PC-9 (cell line): ENCODE results near the gene PCSK5. TPM values are rescaled to one million over a fixed set of nuclear protein-coding genes. Genes with fewer than 3 reads are reported as not detected.

Experiments
- BruUV-seq: library from RNA; stranded (reverse); fragments of 400-500 nt; replicated peaks from 2 replicates; lab custom pipeline; 2021; lab: Mats Ljungman, UMichigan
- CTCF ChIA-PET: fragments of 300-600 bp; sonication (Branson Sonifier 250); formaldehyde crosslinking; loops from one replicate; lab custom pipeline; 2022; ENCODE audit warnings: antibody characterized with exemption; lab: Charles Lee
- POLR2A ChIA-PET: fragments of 300-600 bp; sonication (Branson Sonifier 250); formaldehyde crosslinking; loops from one replicate; lab custom pipeline; 2022; ENCODE audit warnings: antibody characterized with exemption; ENCODE audit not compliant: unreplicated experiment; lab: Charles Lee
- DNase-seq, 2 experiments: peaks; one replicate each; pipeline versions ENCODE4 v3.0.0 to v3.0.0-alpha.2; 2015 to 2022; ENCODE audit warnings: mixed read lengths in 1 of 2
- H2AFZ ChIP-seq: fragments of 200-600 bp; sonication (generic); 2 replicates; pipeline ENCODE4 v1.8.1; 2017; ENCODE audit warnings: antibody characterized with exemption
- H3F3A ChIP-seq: fragments of 200-600 bp; sonication (generic); 2 replicates; pipeline ENCODE4 v1.8.1; 2017; ENCODE audit warnings: antibody characterized with exemption, mild to moderate bottlenecking, low read depth; ENCODE audit not compliant: insufficient read depth
- H3K27ac ChIP-seq: fragments of 200-600 bp; sonication (generic); 2 replicates; pipeline ENCODE4 v1.6.1; 2016; ENCODE audit warnings: mixed run types
- H3K27me3 ChIP-seq: fragments of 200-600 bp; sonication (generic); 2 replicates; pipeline ENCODE4 v1.6.1; 2016; ENCODE audit warnings: low read depth, mixed run types; ENCODE audit not compliant: insufficient read depth
- H3K36me3 ChIP-seq: fragments of 200-600 bp; sonication (generic); 2 replicates; pipeline ENCODE4 v1.6.1; 2016; ENCODE audit warnings: low read depth, mixed run types
- H3K4me1 ChIP-seq: fragments of 200-600 bp; sonication (generic); replicated peaks from 2 replicates; pipeline ENCODE4 v1.6.1; 2016; ENCODE audit warnings: mixed run types; ENCODE audit not compliant: insufficient read depth
- H3K4me2 ChIP-seq: fragments of 200-600 bp; sonication (generic); 2 replicates; pipeline ENCODE4 v1.6.1; 2017; ENCODE audit warnings: mixed run types
- H3K4me3 ChIP-seq: fragments of 200-600 bp; sonication (generic); 2 replicates; pipeline ENCODE4 v1.6.1; 2016; ENCODE audit warnings: mixed run types
- H3K79me2 ChIP-seq: fragments of 200-600 bp; sonication (generic); 2 replicates; pipeline ENCODE4 v1.6.1; 2017; ENCODE audit warnings: low read depth, mixed run types
- H3K9me2 ChIP-seq: fragments of 200-600 bp; sonication (generic); 2 replicates; pipeline ENCODE4 v1.8.1; 2017; ENCODE audit warnings: mild to moderate bottlenecking; ENCODE audit not compliant: insufficient read depth
- H3K9me3 ChIP-seq: fragments of 200-600 bp; sonication (generic); 2 replicates; pipeline ENCODE4 v1.8.1; 2016; ENCODE audit warnings: low read depth; ENCODE audit not compliant: insufficient read depth
- H4K20me1 ChIP-seq: fragments of 200-600 bp; sonication (generic); 2 replicates; pipeline ENCODE4 v1.8.1; 2017; ENCODE audit not compliant: insufficient read depth
- EZH2 ChIP-seq: fragments of 200-600 bp; sonication (generic); IDR thresholded peaks from 2 replicates; pipeline ENCODE4 v1.8.0; 2017; ENCODE audit warnings: antibody characterized with exemption, low read depth
- intact Hi-C: fragments of 100-400 bp; cut with micrococcal nuclease; formaldehyde crosslinking; loops from one replicate; pipeline ENCODE4 v1.10.0; 2022; ENCODE audit not compliant: unreplicated experiment
- total RNA-seq: library from RNA; stranded (reverse); gene quantifications from 2 replicates; pipeline ENCODE4 v1.2.3, GENCODE V29; 2021
- TF ChIP-seq, protein P1 (sequence below): fragments of 200-600 bp; sonication (generic); conservative IDR thresholded peaks from 2 replicates; pipeline ENCODE4 v1.6.1; 2017; ENCODE audit warnings: mixed run types, antibody characterized with exemption, mild to moderate bottlenecking, moderate library complexity

The PCSK5 gene
- total RNA-seq, 1 experiment from 2014 or later, result 8.2 TPM

DNA sequence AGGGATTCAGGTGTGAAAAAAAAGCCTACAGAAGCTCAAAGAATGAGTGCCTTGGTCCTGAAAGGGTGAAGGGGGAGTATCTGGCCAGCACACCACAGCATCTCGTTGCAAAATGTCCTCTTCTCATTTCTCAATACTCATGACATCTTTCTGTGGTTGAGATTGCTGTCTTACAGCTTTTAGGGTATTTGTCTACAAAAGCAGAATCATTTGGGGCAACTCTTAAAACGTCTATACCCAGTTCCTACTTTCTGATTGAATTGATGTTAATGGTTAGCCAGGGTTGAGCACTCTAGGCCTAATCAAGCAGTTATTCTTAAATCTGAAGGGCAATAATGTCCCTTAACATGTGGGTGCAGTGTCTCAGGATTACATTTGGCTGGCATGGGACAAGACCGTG, 21.2 kb upstream of the PCSK5 start:
- Histone ChIP-seq H3K79me2 (no peaks in the 10 kb centered on the region), H3K9me2 (no peaks in the 10 kb centered on the region), H3K4me3 (no peak overlapping the region), H3F3A (no peaks in the 10 kb centered on the region), H4K20me1 (no peaks in the 10 kb centered on the region), H3K4me1 (no peaks in the 10 kb centered on the region), H3K4me2 (no peak overlapping the region), H3K36me3 (no peaks in the 10 kb centered on the region), H3K27ac (no peak overlapping the region), H2AFZ (no peak overlapping the region), H3K9me3 (no peaks in the 10 kb centered on the region), H3K27me3 (no peaks in the 10 kb centered on the region)
- no peak for TF ChIP-seq EZH2
- TF ChIP-seq, protein P1, sequence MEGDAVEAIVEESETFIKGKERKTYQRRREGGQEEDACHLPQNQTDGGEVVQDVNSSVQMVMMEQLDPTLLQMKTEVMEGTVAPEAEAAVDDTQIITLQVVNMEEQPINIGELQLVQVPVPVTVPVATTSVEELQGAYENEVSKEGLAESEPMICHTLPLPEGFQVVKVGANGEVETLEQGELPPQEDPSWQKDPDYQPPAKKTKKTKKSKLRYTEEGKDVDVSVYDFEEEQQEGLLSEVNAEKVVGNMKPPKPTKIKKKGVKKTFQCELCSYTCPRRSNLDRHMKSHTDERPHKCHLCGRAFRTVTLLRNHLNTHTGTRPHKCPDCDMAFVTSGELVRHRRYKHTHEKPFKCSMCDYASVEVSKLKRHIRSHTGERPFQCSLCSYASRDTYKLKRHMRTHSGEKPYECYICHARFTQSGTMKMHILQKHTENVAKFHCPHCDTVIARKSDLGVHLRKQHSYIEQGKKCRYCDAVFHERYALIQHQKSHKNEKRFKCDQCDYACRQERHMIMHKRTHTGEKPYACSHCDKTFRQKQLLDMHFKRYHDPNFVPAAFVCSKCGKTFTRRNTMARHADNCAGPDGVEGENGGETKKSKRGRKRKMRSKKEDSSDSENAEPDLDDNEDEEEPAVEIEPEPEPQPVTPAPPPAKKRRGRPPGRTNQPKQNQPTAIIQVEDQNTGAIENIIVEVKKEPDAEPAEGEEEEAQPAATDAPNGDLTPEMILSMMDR, result no peak
- BruUV-seq, result no TSS peak
- ChIA-PET CTCF (interaction anchor here (0.5 kb wide), 1 partner anchor 10 kb away, joined by 3 read pairs; no protein-coding TSS in a partner anchor), POLR2A (no interaction called here)
- intact Hi-C loops, result loop anchor here (5.0 kb wide), 2 partner anchors 428 to 602 kb away; no protein-coding TSS in a partner anchor
- DNase-seq, result no peak

DNA sequence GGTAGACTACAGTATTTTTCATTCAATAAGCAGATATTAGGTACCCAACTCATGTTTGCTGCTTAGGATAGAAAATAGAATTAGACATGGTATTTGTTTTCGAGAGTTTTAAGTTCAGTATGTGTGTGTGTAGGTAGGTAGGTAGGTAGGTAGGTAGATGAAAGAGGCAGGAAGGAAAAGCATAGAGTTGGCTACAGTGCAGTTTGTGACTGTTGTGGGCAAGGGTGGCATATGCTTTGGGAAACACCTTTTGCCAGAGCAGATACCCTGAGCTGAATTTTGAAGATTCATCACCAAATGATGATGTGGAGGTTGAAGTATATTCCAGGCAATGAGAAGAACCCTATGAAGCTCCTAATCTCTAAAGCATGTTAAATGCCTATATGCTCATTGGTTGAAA, 20.0 kb upstream of the PCSK5 start:
- H2AFZ ChIP-seq, result no peak overlapping the region
- no peak overlapping the region for H3K4me3 ChIP-seq
- ChIA-PET POLR2A (no interaction called here), CTCF (interaction anchor here (0.5 kb wide), 2 partner anchors 699 to 819 kb away, joined by 3 to 9 read pairs; no protein-coding TSS in a partner anchor)
- no peaks in the 10 kb centered on the region for H3K4me1 ChIP-seq
- no peaks in the 10 kb centered on the region for H3K79me2 ChIP-seq
- no peaks in the 10 kb centered on the region for H3K36me3 ChIP-seq
- no peak overlapping the region for H3K4me2 ChIP-seq
- TF ChIP-seq, protein P1, result no peak
- TF ChIP-seq EZH2, result no peak
- H3K9me2 ChIP-seq, result no peaks in the 10 kb centered on the region
- no peaks in the 10 kb centered on the region for H3F3A ChIP-seq
- intact Hi-C loops, result no loop called here
- H3K9me3 ChIP-seq, result no peaks in the 10 kb centered on the region
- H3K27ac ChIP-seq, result no peak overlapping the region
- H4K20me1 ChIP-seq, result no peaks in the 10 kb centered on the region
- BruUV-seq, result no TSS peak
- no peak for DNase-seq
- H3K27me3 ChIP-seq, result no peaks in the 10 kb centered on the region

DNA sequence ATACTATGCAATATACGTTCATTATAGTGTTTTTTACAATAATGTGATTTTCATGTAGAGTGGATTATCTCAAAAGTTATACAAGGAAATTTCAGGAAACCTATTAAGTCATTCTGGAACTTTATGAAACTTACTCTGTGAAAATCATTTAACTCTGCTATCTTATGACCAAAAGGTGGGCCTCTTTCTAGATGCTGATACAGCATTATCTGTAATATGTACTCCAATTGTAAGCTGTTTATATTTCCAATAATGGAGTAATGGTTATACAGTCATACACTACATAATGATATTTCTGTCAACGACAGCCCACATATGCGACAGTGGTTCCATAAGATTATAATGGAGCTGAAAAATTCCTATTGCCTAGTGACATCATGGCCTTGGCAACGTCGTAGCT, 18.8 kb upstream of the PCSK5 start:
- H4K20me1 ChIP-seq, result no peaks in the 10 kb centered on the region
- no peak overlapping the region for H2AFZ ChIP-seq
- H3K79me2 ChIP-seq, result no peaks in the 10 kb centered on the region
- H3K4me2 ChIP-seq, result no peak overlapping the region
- no peaks in the 10 kb centered on the region for H3K9me2 ChIP-seq
- no peaks in the 10 kb centered on the region for H3F3A ChIP-seq
- DNase-seq, result no peak
- no peak overlapping the region for H3K4me3 ChIP-seq
- no peaks in the 10 kb centered on the region for H3K4me1 ChIP-seq
- no peaks in the 10 kb centered on the region for H3K27me3 ChIP-seq
- no peak for TF ChIP-seq EZH2
- TF ChIP-seq, protein P1, result no peak
- no peak overlapping the region for H3K27ac ChIP-seq
- POLR2A ChIA-PET, result interaction anchor here (0.6 kb wide), 1 partner anchor 12 kb away, joined by 3 read pairs; no protein-coding TSS in a partner anchor
- H3K36me3 ChIP-seq, result no peaks in the 10 kb centered on the region
- no TSS peak for BruUV-seq
- CTCF ChIA-PET, result interaction anchor here (0.6 kb wide), 1 partner anchor 9 kb away, joined by 10 read pairs; no protein-coding TSS in a partner anchor
- intact Hi-C loops, result no loop called here
- no peaks in the 10 kb centered on the region for H3K9me3 ChIP-seq
